RPMI7951 (cell line): Measurements from ENCODE around the gene CASP14. TPM values are rescaled to one million over a fixed set of nuclear protein-coding genes. Genes with fewer than 3 reads are reported as not detected.

Source experiments
- total RNA-seq: library from RNA; depleted of rRNA; stranded (reverse); fragments of >200 nt; shearing (Covaris generic); gene quantifications from 2 replicates; pipeline ENCODE4 v1.2.3, GENCODE V29; 2014; rRNA removed

The CASP14 gene
- total RNA-seq, 1 experiment from 2014 or later = 0.36 TPM

Other genes starting within 250 kb of the CASP14 start
- gene OR7A5, start 214.3 kb upstream of the CASP14 start, total RNA-seq = not detected in 2 replicates
- gene OR7C1, start 214.3 kb upstream of the CASP14 start, total RNA-seq = under 0.01 TPM in 2 replicates
- gene OR7A10, start 200.6 kb upstream of the CASP14 start, total RNA-seq = not detected in 2 replicates
- not detected in 2 replicates for gene OR7A17, start 163.3 kb upstream of the CASP14 start, total RNA-seq
- not detected in 2 replicates for gene OR7C2, start 108.0 kb upstream of the CASP14 start, total RNA-seq
- 0.10 and 0.36 TPM in 2 replicates for gene SLC1A6, start 69.6 kb upstream of the CASP14 start, total RNA-seq
- not detected in 2 replicates for gene OR1I1, start 32.7 kb downstream of the CASP14 start, total RNA-seq
- gene SYDE1, start 57.9 kb downstream of the CASP14 start, total RNA-seq = 15.0 and 23.3 TPM in 2 replicates
- 0.60 and 0.68 TPM in 2 replicates for gene NOTCH3, start 151.5 kb downstream of the CASP14 start, total RNA-seq
- not detected in 2 replicates for gene EPHX3, start 183.0 kb downstream of the CASP14 start, total RNA-seq